DMS153 treated with DMSO at 0.1 percent for 48 hours (cell line): ENCODE data around the gene DYSF.

Experiments used
- DNase-seq: peaks from one replicate; lab custom pipeline; 2025; ENCODE audit not compliant: unreplicated experiment; lab: John Stamatoyannopoulos, UW

The DYSF gene

DNA sequence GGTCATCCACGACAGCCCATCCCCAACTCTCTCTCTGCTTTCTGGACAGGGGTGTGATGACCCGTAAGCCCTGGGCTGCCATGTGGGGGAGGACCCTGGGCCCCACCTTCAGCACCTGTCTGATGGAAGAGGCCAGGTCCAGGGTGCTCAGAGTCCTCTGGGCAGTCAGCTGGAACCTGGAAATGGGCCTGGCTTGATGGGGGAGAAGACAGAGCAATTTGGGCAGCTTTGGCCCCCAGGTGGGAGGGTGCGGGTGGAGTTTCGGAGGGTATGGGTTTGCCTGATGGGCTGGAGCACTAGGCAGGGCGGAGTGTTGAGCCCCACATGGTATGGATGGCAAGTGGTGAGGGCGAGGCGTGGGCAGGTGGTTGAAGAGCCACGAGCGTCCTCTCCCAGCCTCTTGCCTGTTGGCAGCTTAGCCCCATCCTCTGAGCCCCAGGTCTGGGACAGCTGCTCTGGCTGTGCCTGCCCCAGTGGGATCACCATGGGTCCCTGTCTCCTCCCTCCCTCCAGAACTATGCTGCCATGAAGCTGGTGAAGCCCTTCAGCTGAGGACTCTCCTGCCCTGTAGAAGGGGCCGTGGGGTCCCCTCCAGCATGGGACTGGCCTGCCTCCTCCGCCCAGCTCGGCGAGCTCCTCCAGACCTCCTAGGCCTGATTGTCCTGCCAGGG, 232.7 kb downstream of the DYSF start:
- DNase-seq: no peak

DNA sequence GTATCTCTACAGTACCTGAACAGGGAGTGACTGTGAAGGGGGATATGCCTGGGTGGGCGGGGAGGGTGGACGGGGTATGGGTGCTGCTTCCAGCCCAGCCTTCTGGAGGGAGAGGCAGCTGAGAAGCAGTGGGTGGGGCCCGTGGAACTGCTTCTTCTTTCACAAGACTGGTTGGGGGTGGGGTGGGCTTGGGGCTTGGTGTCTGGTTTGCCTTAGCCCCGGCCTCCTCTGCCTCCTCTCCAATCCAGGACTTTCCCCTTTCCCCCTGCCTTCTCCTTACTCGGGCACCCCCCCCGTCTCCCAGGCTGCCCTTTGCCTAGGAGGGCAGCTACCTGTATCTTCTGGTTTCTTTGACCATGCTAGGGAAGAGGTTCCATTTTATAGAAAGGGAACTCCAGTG, 233.4 kb downstream of the DYSF start:
- no peak for DNase-seq

DNA sequence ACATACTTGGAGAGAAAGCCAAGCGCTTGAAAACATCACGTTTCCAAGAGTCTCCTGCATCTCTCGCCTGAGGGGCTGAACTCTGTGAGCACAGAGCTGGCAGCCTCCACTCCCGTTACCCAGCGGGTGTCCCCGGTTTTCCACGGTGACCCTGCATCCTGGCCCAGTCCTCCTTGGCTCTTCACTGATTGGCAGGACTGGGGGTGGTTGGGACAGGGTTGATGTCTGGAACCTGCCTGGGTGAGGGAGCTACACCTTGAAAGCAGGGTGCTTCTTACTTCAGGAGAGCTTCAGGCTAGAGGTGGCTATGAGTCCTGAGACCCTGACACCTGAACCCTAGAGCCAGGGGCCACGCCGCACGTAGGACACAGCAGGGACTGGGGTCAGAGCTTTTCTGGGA, 234.1 kb downstream of the DYSF start:
- no peak for DNase-seq

DNA sequence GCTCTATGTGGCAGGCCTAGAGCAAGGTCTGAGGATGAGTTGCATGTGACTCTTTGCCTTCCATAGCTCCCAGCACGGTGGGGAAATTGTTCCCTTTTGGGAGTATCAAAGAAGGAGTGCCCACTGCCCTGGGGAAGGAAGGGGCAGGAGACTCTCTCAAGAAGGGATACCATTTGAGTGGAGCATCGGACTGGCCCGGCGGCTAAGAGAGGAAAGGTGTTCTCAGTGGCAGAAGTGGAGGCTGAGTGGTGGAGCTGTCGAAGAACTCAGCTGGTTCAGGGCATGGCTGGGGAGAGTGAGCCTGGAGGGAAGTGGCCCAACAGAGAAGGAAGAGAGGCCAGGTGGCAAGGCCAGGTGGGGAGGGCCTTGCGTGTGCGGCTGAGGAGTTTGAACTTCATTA, 235.2 kb downstream of the DYSF start:
- no peak for DNase-seq

DNA sequence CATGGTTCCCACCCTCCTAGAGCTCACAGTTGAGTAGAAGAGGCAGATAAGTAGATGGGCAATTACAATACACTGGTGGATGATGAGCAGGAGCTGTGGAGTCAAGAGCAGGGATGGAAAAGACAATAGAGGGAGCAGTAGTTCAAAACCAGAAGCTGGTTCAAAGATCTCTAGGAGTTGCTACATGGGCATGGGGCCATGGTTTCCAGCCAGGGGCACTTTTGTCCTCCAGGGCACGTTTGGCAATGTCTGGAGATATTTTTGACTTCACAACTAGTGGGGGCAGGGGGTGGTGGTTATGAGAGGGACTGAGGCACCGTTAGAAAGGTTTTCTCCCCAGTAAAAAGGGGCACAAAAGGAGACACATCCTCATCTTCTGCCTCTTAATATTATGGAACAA, 236.0 kb downstream of the DYSF start:
- no peak for DNase-seq

DNA sequence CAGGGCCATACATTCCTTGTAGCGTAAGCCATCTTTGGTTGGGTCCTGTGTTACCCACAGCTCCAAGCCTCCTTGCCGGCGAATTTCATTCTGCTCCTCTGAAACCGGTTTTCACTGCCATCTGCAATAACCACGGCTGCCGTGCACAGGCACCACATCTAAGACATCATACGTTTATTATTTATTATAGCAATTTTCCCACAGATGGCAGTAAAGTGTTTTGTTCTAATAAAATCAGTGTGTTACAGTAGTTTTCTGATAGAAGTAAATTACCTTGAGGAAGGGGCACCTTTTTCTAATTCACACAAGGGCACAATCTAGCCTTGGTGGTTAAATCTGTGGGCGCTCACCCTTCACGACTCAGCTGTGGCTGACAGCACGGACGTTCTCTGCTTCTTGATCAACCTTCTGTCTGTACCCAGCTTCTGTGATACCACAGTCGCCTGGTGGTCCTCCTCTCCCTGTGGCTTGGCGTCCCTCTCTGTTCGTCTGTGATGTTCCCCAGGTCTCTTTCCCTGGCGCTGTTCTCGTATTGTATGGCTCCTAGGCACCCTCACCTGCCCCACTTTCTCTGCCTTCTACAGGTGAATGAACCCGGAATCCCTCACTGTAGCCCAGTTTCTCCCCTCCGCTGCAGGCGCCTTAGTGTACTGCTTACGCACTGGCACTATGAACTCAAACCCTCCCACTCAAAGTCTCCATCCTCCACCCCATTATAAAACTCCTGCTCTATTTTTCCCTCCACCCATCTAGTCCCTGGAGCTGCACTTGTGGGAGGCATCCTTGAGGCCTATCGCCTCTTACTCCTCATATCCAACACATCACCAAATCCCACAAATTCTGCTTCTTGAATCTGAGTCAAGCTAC, 236.8 kb downstream of the DYSF start:
- no peak for DNase-seq

DNA sequence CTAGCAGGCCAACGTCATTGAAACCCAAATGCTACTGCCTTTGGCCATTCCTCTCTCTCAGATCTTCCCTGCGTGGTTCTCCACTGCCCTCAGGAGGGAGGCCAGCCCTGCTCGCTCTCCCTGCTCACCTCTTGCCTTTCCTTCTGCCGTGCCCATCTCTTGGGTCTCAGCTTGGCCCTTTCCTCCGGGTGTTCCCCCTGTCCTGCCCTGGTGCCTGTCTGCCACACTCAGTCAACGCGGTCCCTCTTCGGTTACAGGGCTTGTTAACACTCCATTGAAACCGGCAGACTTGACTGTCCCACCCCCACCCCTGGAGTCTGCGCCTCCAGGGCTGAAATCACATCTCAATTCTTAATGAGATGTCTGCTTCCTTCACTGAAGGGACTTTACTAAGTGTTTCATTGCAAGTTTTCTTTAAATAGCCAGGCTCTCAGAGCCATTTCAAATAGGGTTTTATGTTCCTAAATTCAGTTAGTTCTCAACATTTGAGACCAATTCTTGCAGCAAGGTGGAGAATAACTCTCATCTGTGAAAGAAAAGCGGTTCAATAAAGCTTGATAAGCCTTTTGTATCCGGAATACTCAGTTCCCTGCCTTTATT, 237.6 kb downstream of the DYSF start:
- no peak for DNase-seq

DNA sequence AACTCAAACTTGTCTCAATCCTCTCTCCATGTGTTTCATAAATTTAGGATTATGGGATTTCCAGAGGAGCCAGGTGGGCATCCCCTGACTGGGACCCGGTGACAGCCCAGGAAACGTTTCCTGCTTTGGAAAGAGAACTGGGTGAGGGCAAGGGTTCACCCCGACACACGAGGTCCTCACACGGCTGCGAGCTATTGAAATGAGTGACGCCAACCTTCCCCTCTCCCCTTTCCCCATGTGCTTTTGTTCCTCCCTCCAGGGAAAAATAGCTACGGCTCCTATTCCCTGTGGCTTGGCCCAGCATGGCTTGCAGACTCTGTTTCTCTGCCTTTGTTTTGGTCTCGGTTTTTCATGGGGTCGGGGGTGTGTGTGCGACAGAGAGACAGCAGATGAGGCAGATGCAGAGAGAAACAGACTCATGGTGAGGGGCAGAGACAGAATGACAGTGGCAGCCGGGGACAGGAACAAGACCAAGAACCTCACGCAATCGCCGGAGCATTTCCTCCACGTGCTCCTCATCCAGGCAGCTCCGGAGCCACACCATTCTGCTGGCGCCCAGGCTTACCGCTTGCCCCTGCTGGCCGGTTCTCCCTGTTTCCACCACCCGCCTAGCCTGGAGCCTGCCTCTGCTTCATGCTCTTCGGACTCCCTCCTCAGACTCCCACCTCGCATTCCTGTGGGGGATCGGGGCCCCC, 238.5 kb downstream of the DYSF start:
- DNase-seq: no peak

DNA sequence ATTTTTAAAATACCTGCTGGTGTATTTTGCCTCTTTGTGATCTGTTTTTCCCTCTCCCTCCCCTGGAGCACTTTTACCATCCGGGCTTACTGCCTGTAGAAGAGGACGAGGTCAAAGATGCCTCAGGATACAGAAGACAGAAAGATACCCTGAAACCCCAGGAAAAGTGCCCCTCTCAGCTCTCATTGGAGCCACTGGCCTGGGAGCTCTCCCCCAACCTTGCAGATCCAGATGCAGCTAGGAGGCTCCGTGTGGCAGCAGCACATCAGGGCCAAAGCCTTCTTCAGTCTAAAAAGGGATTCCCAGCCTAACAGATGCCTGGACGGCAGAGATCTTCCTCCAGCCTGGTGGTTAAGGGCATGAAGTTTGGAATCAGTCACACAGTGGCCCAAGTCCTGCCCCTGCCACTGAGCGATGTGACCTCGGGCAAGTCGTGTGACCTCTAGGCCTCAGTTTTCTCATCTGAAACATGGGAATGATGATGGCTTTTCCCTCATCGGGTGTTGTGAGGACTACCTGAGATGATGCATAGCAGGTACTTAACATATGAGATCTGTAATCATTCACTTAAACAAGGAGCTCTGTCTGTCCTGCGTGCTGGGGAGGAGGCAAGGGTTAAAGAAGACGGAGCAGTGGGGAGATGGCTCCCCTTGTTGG, 239.4 kb downstream of the DYSF start:
- no peak for DNase-seq

DNA sequence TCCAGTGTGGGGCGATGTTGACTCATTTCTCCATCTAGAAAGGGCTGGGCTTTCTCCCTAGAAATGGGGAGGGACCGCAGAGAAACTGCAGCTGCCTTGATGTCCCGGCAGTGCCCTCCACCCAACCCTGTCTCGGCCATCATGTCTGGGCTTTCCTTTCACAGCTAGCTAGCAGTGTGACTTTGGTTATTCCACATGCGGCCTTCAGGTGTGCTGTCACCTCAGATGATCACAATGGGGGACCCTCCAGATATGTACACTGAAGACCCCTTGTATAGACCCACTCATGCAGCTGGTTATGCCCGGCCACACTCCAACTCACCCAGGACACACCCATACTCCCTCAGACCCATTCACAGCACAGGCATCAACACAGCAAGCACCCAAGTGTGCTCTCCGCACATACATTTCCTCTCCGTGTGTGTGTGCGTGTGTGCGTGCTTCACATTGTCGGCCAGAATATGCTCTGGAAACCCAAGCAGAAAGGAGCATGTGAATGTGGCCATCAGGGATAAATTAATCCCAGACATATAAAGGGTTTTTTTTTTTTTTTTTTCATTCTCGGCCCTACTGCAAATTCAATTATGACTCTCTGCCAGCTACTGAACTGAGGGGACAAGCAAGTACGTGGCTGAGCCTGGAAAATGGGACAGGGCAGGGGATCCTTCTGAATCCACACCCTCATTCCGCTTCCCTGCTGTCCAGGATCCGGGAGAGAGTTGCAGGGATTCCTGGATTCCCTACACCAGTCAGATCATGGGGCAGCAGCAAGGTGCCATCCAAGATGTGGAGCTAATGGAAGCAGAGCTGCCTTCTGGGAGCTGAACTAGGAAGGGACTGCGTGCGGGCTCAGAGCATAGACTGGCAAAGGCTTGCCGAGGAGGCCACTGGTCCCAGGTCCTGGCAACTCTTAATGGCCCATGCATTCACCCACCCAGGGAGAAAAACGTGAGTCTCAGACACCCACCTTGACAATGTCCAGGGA, 240.2 kb downstream of the DYSF start:
- DNase-seq: no peak

DNA sequence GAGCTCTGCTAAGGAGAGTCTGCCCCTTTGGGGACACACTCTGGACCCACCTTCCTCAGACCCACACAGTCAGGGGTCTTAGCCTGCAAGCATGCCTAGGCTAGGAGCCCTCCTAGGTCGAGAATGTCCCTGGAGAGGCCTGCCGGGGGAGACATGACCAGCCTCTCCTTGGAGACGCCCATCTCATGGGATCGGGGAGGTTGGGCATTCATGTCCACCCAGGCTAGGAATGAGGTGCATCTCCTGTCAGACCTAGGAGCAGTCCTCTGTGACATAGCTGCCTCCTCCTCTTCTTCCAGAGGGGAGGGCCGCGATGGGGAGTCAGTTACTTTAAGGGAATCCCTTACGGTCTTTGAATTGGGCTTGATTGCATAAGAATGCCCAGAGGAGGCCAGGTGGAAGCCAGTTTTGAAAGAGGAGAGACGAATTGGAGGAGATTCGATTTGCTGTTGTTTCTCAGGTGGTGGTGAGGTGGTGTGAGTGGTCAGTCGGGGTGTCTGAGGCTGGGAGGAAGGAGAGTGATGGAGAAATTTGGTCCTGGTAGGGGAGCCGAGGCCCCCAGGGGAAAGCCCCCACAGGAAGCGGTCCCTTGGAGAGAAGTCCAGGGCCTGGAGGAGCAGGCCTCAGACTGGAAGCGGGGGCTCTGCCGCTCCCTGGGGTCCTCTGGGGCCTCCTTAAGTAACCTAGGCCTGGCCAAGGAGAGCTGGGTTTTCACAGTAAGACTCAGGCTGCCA, 241.3 kb downstream of the DYSF start:
- DNase-seq: no peak

DNA sequence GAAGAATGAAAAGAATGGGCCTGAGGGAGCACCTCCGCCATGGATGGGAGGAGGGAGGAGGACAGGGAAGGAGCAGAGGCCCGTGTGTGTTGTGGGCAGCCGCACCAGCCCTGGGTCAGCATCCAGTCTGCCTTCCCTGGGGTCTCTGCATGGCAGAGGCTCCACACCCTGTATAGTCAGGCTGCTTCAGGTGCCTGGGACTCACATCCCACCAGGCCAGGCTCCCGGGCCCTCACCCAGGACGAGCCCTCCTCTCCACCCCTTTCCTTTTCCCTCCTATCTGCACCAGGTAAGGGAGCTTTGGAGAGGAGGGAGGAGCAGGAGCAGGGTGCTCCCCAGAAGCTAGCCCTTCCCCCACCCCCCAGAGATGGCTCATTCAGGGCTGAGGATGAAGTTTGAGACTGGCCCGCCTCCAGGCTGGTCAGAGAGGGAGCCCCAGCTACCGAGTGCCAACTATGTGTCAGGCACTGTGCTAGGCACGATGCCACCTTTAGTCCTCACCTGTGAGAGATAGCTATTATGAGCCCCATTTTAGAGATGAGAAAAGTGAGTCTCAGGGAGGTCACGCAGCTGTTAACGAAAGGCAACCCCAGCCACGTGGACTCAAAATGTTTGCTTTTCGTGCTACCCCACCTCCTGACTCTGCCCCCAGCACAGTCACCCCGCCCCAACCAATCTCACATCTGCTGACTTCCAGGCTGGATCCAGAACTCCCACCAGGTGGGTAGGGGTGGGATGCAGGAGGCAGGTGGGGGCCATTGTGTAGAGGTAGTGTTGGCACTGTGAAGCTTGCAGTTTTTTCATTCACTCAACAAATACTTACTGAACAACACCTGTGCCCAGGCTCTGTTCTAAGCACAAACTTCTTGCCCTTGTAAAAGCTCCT, 242.1 kb downstream of the DYSF start:
- no peak for DNase-seq

DNA sequence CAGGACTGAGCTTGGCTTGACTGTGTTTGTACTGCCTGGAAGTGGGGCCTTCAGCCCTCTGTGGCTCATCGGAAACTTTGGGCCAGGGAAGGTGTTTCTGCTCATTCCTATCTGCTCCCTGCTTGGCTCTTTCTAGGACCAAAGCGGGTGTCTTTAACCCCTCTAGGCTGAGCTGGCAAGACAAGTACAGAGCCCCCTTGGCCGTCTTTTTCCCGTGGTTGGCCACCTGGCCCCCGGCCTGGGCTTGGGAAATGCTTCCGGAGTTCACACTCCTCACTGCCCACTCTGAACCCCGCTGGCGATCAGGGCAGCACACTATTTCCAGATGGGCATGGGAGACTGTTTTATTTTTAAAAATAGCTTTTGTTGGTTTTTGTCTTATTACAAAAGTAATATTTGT, 243.0 kb downstream of the DYSF start:
- DNase-seq: no peak

DNA sequence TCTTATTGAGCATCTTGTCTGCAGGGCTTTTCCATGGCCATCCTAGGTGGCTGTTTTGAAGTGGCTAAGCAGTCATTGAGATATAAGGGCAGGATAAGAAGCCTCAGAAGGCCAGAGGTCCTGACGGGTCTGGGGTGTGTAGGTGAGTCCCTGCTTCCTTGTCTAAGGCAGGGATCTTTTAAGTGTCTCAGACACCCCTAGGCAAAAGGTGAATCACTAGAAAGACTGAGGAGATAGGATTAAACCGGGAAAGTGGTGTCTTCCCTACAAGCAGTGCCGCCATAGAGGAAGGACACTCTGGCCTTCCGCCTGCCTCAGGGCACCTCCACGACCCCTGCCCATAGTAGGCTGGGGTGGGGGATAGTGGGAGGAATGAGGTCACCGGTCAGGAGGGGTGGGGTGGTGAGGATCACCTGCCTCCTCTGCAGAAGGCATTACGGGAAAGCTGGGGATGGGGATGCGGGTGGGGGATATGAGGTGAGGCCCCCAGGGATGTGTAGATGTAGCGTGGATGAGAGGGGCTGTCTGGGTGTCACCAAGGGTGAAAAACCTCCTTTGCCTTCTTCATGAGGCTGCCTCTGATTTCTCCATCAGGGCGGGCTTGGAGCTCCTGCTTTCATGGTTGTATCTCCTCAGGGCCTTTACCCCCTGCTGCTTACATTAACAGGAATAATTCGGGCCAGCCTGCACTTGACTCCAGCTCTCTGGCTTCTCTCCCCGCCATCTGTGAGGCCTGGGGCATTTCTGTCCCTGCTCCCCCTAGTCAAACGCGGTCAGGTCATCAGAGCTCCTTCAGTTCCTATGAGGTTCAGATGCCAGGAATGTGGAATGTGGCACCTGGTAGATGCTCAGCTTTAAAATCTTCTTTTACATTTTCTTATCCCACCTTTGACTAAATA, 244.0 kb downstream of the DYSF start:
- DNase-seq: no peak

DNA sequence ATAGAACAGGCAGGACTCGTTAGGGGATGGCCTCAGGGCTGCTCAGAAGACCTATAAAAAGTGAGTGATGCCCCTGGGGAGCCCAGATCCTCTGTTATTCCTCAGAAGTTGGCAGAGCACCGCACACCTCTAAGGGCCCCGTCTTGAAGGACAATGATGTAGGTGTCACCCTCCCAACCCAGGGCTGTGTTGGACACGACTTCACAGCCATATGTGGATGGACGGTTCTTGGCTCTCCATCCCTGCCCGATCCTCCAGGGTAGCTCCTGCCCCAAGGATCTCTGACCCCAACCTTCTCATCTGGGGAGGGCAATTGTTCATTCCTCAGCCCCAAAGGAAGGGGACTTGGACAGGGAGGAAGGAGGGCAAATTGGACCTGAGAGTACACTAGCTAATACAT, 246.1 kb downstream of the DYSF start:
- DNase-seq: no peak

DNA sequence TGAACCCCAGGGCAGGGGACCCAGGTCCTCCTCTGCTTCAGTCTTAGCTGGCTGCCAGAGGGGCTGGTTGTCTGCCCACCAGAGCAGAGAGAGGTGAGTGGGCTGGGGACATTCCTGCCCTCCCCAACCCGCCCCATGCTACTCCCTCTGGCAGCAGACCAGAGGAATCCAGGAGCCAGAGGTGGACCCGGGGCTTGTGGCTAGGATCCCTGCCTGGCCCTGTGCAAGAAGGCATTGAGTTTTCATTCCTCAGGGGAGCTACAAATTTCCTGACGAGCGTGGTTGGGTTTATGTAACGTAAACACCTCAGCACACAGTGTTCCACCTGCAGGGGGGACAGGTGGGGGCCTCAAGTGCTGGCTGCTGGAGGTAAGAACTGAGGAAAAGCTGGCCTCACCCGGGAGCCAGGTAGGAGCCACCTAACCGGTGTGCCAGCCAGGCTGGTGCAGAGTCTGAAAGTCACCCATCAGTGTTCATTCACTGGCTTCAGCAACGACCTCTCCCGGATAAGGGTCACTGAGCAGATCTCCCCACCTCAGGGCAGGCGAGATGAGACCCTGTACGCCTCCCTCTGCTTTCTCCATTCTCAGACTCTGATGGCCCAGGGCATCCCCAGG, 246.8 kb downstream of the DYSF start:
- no peak for DNase-seq
